HG02623 (cell line): Measurements from ENCODE around the gene ADH1C.

Experiments
- ATAC-seq: cut with Tn5 transposase; IDR thresholded peaks from one replicate; pipeline ENCODE4 v1.9.1; 2021; ENCODE audit warnings: moderate library complexity; ENCODE audit not compliant: unreplicated experiment

ADH1C gene

GRCh38 chr4:99305638-99306400, 46.7 kb downstream of the ADH1C start:
- no peak for ATAC-seq

- no peak for ATAC-seq
Observed at GRCh38 chr4:99301376-99302164, 51.0 kb downstream of the ADH1C start.

GRCh38 chr4:99300934-99301333, 51.6 kb downstream of the ADH1C start:
- ATAC-seq: no peak

- ATAC-seq: no peak
Observed at GRCh38 chr4:99293357-99293756, 59.2 kb downstream of the ADH1C start.

- no peak for ATAC-seq
Observed at GRCh38 chr4:99290848-99291786, 61.4 kb downstream of the ADH1C start, which contains the start of gene ADH1A. Gene ADH1A, minus strand, starts transcription at chr4:99290985. Its CDS starts 71 bp downstream, at chr4:99290914.
